IPS-18a (cell line): ENCODE data around the gene MMAB.

Source experiments
- H3K27ac ChIP-seq: one replicate; pipeline ENCODE4 v1.5.1; 2013; ENCODE audit warnings: low read length
- H3K27me3 ChIP-seq: one replicate; pipeline ENCODE4 v1.6.1; 2013; ENCODE audit warnings: mild to moderate bottlenecking, low read length; ENCODE audit not compliant: control insufficient read depth, insufficient read depth
- H3K36me3 ChIP-seq: one replicate; pipeline ENCODE4 v1.6.1; 2013; ENCODE audit warnings: low read depth, low read length; ENCODE audit not compliant: control insufficient read depth
- H3K4me1 ChIP-seq: one replicate; pipeline ENCODE4 v1.6.1; 2013; ENCODE audit warnings: low read depth, low read length; ENCODE audit not compliant: control insufficient read depth
- H3K4me3 ChIP-seq: one replicate; pipeline ENCODE4 v1.5.1; 2013; ENCODE audit warnings: low read length
- H3K9ac ChIP-seq: one replicate; pipeline ENCODE4 v1.6.1; 2013; ENCODE audit warnings: mild to moderate bottlenecking, low read length, moderate library complexity
- H3K9me3 ChIP-seq: one replicate; pipeline ENCODE4 v1.6.1; 2013; ENCODE audit warnings: low read depth, low read length; ENCODE audit not compliant: control insufficient read depth

MMAB gene

GRCh38 chr12:109518820-109519665 lies 54.3 kb downstream of the MMAB start:
- H3K27ac ChIP-seq: no peak overlapping the region
- H3K27me3 ChIP-seq: no peaks in the 10 kb centered on the region
- no peak overlapping the region for H3K9ac ChIP-seq
- peaks cover 26% of the 10 kb centered on the region for H3K36me3 ChIP-seq
- no peaks in the 10 kb centered on the region for H3K9me3 ChIP-seq
- no peaks in the 10 kb centered on the region for H3K4me1 ChIP-seq
- no peak overlapping the region for H3K4me3 ChIP-seq

- H3K36me3 ChIP-seq: peaks cover 30% of the 10 kb centered on the region
- no peaks in the 10 kb centered on the region for H3K4me1 ChIP-seq
- H3K27ac ChIP-seq: no peak overlapping the region
- no peaks in the 10 kb centered on the region for H3K9me3 ChIP-seq
- no peak overlapping the region for H3K4me3 ChIP-seq
- H3K9ac ChIP-seq: no peak overlapping the region
- no peaks in the 10 kb centered on the region for H3K27me3 ChIP-seq
These were observed 55.7 kb downstream of the MMAB start for GRCh38 chr12:109517619-109518018.

GRCh38 chr12:109513977-109514376 lies 59.3 kb downstream of the MMAB start:
- H3K36me3 ChIP-seq: peaks cover 39% of the 10 kb centered on the region
- no peak overlapping the region for H3K27ac ChIP-seq
- no peaks in the 10 kb centered on the region for H3K27me3 ChIP-seq

GRCh38 chr12:109513051-109513450 lies 60.3 kb downstream of the MMAB start:
- H3K36me3 ChIP-seq: peaks cover 46% of the 10 kb centered on the region
- no peak overlapping the region for H3K4me3 ChIP-seq
- H3K27ac ChIP-seq: no peak overlapping the region
- no peaks in the 10 kb centered on the region for H3K9me3 ChIP-seq
- no peaks in the 10 kb centered on the region for H3K27me3 ChIP-seq
- no peak overlapping the region for H3K9ac ChIP-seq
- no peaks in the 10 kb centered on the region for H3K4me1 ChIP-seq

More at GRCh38 chr12:109513977-109514376, 59.3 kb downstream of the MMAB start:
- H3K9ac ChIP-seq: no peak overlapping the region
- no peaks in the 10 kb centered on the region for H3K9me3 ChIP-seq
- no peak overlapping the region for H3K4me3 ChIP-seq
- no peaks in the 10 kb centered on the region for H3K4me1 ChIP-seq

GRCh38 chr12:109512608-109513007 lies 60.7 kb downstream of the MMAB start:
- Histone ChIP-seq H3K4me1 (no peaks in the 10 kb centered on the region), H3K4me3 (no peak overlapping the region), H3K36me3 (peaks cover 49% of the 10 kb centered on the region), H3K9me3 (no peaks in the 10 kb centered on the region), H3K27me3 (no peaks in the 10 kb centered on the region), H3K9ac (no peak overlapping the region), H3K27ac (no peak overlapping the region)

- Histone ChIP-seq H3K27me3 (no peaks in the 10 kb centered on the region), H3K4me3 (no peak overlapping the region), H3K36me3 (peaks cover 52% of the 10 kb centered on the region), H3K9me3 (no peaks in the 10 kb centered on the region), H3K27ac (no peak overlapping the region), H3K4me1 (no peaks in the 10 kb centered on the region), H3K9ac (no peak overlapping the region)
These were observed 63.1 kb downstream of the MMAB start for GRCh38 chr12:109510196-109510595.

GRCh38 chr12:109504068-109504467 lies 69.2 kb downstream of the MMAB start:
- H3K9me3 ChIP-seq: no peaks in the 10 kb centered on the region
- no peak overlapping the region for H3K27ac ChIP-seq
- H3K36me3 ChIP-seq: peaks cover 52% of the 10 kb centered on the region
- no peaks in the 10 kb centered on the region for H3K27me3 ChIP-seq
- H3K4me3 ChIP-seq: no peak overlapping the region
- H3K9ac ChIP-seq: no peak overlapping the region
- H3K4me1 ChIP-seq: no peaks in the 10 kb centered on the region
